Ishikawa (cell line): ENCODE data around the gene CELF2.
A peak's percentile ranks its signal among the peaks of the same experiment; 100 is the strongest.

ENCODE experiments used
- CEBPB ChIP-seq: IDR thresholded peaks from 2 replicates; pipeline ENCODE4 v1.6.1; 2012
- CREB1 ChIP-seq: IDR thresholded peaks from 2 replicates; pipeline ENCODE4 v1.6.1; 2012; ENCODE audit warnings: low read depth
- EGR1 ChIP-seq: IDR thresholded peaks from 2 replicates; pipeline ENCODE4 v1.6.1; 2012
- EP300 ChIP-seq: IDR thresholded peaks from 2 replicates; pipeline ENCODE4 v1.6.1; 2012; ENCODE audit warnings: borderline replicate concordance
- FOXM1 ChIP-seq: IDR thresholded peaks from 2 replicates; pipeline ENCODE4 v1.6.1; 2012; ENCODE audit warnings: low read depth, borderline replicate concordance
- MAX ChIP-seq: IDR thresholded peaks from 2 replicates; pipeline ENCODE4 v1.6.1; 2012
- NFIC ChIP-seq: IDR thresholded peaks from 2 replicates; pipeline ENCODE4 v1.6.1; 2012
- RAD21 ChIP-seq: IDR thresholded peaks from 2 replicates; pipeline ENCODE4 v1.6.1; 2012; ENCODE audit warnings: low read depth
- REST ChIP-seq: IDR thresholded peaks from 2 replicates; pipeline ENCODE4 v1.6.1; 2012; ENCODE audit warnings: low read depth, mild to moderate bottlenecking
- TAF1 ChIP-seq: IDR thresholded peaks from 2 replicates; pipeline ENCODE4 v1.6.1; 2012; ENCODE audit warnings: low read depth, mild to moderate bottlenecking
- TCF12 ChIP-seq: IDR thresholded peaks from 2 replicates; pipeline ENCODE4 v1.6.1; 2012; ENCODE audit warnings: low read depth
- TEAD4 ChIP-seq: IDR thresholded peaks from 2 replicates; pipeline ENCODE4 v1.6.1; 2012
- USF1 ChIP-seq: IDR thresholded peaks from 2 replicates; pipeline ENCODE4 v1.6.1; 2012
- YY1 ChIP-seq: IDR thresholded peaks from 2 replicates; pipeline ENCODE4 v1.6.1; 2012; ENCODE audit warnings: low read depth
- ZBTB7A ChIP-seq: IDR thresholded peaks from 2 replicates; pipeline ENCODE4 v1.6.1; 2012; ENCODE audit warnings: low read depth

CELF2 gene

GRCh38 chr10:11017570-11018431 is at the start of gene CELF2:
TSS of gene CELF2 (plus strand) at chr10:11017872. CDS start at chr10:11018090, 218 bp downstream.
- TF ChIP-seq EP300 (no peak), USF1 (no peak), TCF12 (no peak), ZBTB7A (no peak), CEBPB (no peak), EGR1 (no peak), REST (no peak), TAF1 (no peak), MAX (peak; percentile 64)

GRCh38 chr10:10968257-10968588 is 49.4 kb upstream of the CELF2 start:
- TF ChIP-seq TEAD4, result no peak
- no peak for TF ChIP-seq EP300
- TF ChIP-seq FOXM1, result no peak
- no peak for TF ChIP-seq ZBTB7A
- TF ChIP-seq RAD21, result no peak
- TF ChIP-seq CEBPB, result no peak
- TF ChIP-seq CREB1, result no peak
- TF ChIP-seq EGR1, result no peak
- no peak for TF ChIP-seq MAX
- no peak for TF ChIP-seq YY1
- TF ChIP-seq USF1, result no peak
- no peak for TF ChIP-seq REST
- TF ChIP-seq TCF12, result no peak
- no peak for TF ChIP-seq TAF1
- TF ChIP-seq NFIC, result no peak

- TF ChIP-seq USF1 (no peak), CREB1 (no peak), ZBTB7A (no peak), REST (no peak), TAF1 (no peak), RAD21 (no peak), EP300 (no peak), TEAD4 (no peak), CEBPB (no peak), EGR1 (no peak), YY1 (no peak), TCF12 (no peak)
These were observed 44.4 kb upstream of the CELF2 start for GRCh38 chr10:10973310-10973709.

- no peak for TF ChIP-seq REST
- no peak for TF ChIP-seq TCF12
- TF ChIP-seq EGR1, result no peak
- no peak for TF ChIP-seq USF1
- TF ChIP-seq NFIC, result no peak
- no peak for TF ChIP-seq EP300
- TF ChIP-seq RAD21, result no peak
- no peak for TF ChIP-seq MAX
- no peak for TF ChIP-seq FOXM1
- no peak for TF ChIP-seq YY1
- no peak for TF ChIP-seq CREB1
- TF ChIP-seq TAF1, result no peak
- no peak for TF ChIP-seq ZBTB7A
- no peak for TF ChIP-seq TEAD4
- no peak for TF ChIP-seq CEBPB
These were observed 42.0 kb upstream of the CELF2 start for GRCh38 chr10:10975647-10976046.
